H1 (cell line): ENCODE data around the gene GOLGB1. TPM values are rescaled to one million over a fixed set of nuclear protein-coding genes. Genes with fewer than 3 reads are reported as not detected.

Source experiments
- CTCF ChIA-PET: fragments of 300-600 bp; sonication (Branson Sonifier 250); formaldehyde crosslinking; loops from one replicate; lab custom pipeline; 2021; ENCODE audit not compliant: partially characterized antibody; lab: Charles Lee
- POLR2A ChIA-PET: fragments of 300-600 bp; sonication (Branson Sonifier 250); formaldehyde crosslinking; loops from one replicate; lab custom pipeline; 2021; ENCODE audit warnings: inconsistent platforms; ENCODE audit not compliant: partially characterized antibody; lab: Charles Lee
- DNase-seq, 2 experiments: peaks; one replicate each; pipeline versions ENCODE4 v3.0.0 to v3.0.0-alpha.2; 2010 to 2022; ENCODE audit warnings: low spot score in 2 of 2, low read depth in 1 of 2, mixed read lengths in 1 of 2
- FAIRE-seq: peaks from 2 replicates; lab custom pipeline; 2011; peaks lifted over from hg19 to GRCh38; lab: Jason Lieb, UNC
- H2AFZ ChIP-seq: 2 replicates; pipeline ENCODE4 v1.8.1; 2012; ENCODE audit warnings: low read length, inconsistent platforms
- H2AK5ac ChIP-seq: 2 replicates; pipeline ENCODE4 v1.6.1; 2013; ENCODE audit warnings: low read depth, low read length
- H2BK120ac ChIP-seq: replicated peaks from 2 replicates; pipeline ENCODE3; 2013; ENCODE audit warnings: low read depth, low read length, inconsistent platforms
- H2BK12ac ChIP-seq: 2 replicates; pipeline ENCODE4 v1.6.1; 2013; ENCODE audit warnings: low read depth, low read length
- H2BK15ac ChIP-seq: 2 replicates; pipeline ENCODE4 v1.6.1; 2013; ENCODE audit warnings: low read length
- H2BK20ac ChIP-seq: 2 replicates; pipeline ENCODE4 v1.6.1; 2013; ENCODE audit warnings: low read length
- H2BK5ac ChIP-seq: 2 replicates; pipeline ENCODE4 v1.6.1; 2013; ENCODE audit warnings: low read depth, low read length
- H3K14ac ChIP-seq: 2 replicates; pipeline ENCODE4 v1.6.1; 2013; ENCODE audit warnings: inconsistent platforms; ENCODE audit not compliant: insufficient read length
- H3K18ac ChIP-seq: 2 replicates; pipeline ENCODE4 v1.6.1; 2013; ENCODE audit warnings: low read length; ENCODE audit errors: extremely low read depth
- H3K23ac ChIP-seq: 2 replicates; pipeline ENCODE4 v1.6.1; 2013; ENCODE audit warnings: inconsistent platforms; ENCODE audit not compliant: insufficient read length
- H3K23me2 ChIP-seq: 2 replicates; pipeline ENCODE4 v1.6.1; 2013; ENCODE audit warnings: low read depth, low read length
- H3K27ac ChIP-seq: 2 replicates; pipeline ENCODE4 v1.6.1; 2011; ENCODE audit warnings: low read depth, low read length, inconsistent platforms
- H3K27me3 ChIP-seq, 4 experiments: replicated peaks in 1 of 4; 1 replicate in 1 of 4; 2 replicates in 3 of 4; pipeline versions ENCODE4 v1.6.1 to v1.8.1; 2011 to 2013; ENCODE audit warnings: low read length in 3 of 4, mild to moderate bottlenecking in 3 of 4, inconsistent platforms in 2 of 4, mixed read lengths in 2 of 4, moderate library complexity in 1 of 4; ENCODE audit not compliant: control insufficient read depth in 3 of 4, insufficient read depth in 3 of 4; ENCODE audit errors: extremely low read depth in 1 of 4
- H3K36me3 ChIP-seq, 4 experiments: 2 replicates each; pipeline versions ENCODE4 v1.6.1 to v1.8.1; 2011 to 2013; ENCODE audit warnings: mild to moderate bottlenecking in 4 of 4, low read length in 3 of 4, moderate library complexity in 2 of 4, control low read depth in 1 of 4, inconsistent platforms in 1 of 4; ENCODE audit not compliant: insufficient read depth in 4 of 4, control insufficient read depth in 2 of 4
- H3K4ac ChIP-seq: replicated peaks from 2 replicates; pipeline ENCODE3; 2013; ENCODE audit warnings: low read length, low read depth, mixed read lengths, inconsistent platforms; ENCODE audit not compliant: insufficient read length
- H3K4me1 ChIP-seq, 4 experiments: replicated peaks in 1 of 4; 1 replicate in 1 of 4; 2 replicates in 3 of 4; pipeline versions ENCODE4 v1.6.1 to v1.8.1; 2011 to 2013; ENCODE audit warnings: low read length in 3 of 4, inconsistent platforms in 2 of 4, mixed read lengths in 1 of 4; ENCODE audit not compliant: insufficient read depth in 4 of 4, control insufficient read depth in 3 of 4
- H3K4me2 ChIP-seq, 2 experiments: 2 replicates each; pipeline versions ENCODE4 v1.6.1 to v1.8.1; 2011 to 2013; ENCODE audit warnings: low read depth in 2 of 2, low read length in 2 of 2, control low read depth in 1 of 2, inconsistent platforms in 1 of 2, mild to moderate bottlenecking in 1 of 2; ENCODE audit not compliant: insufficient read depth in 1 of 2
- H3K4me3 ChIP-seq, 4 experiments: fragments of 200-600, 300-600 bp in 1 of 4; sonication (generic), shearing (Covaris generic), sonication (Bioruptor Twin) in 1 of 4; 2 replicates each; pipeline versions ENCODE4 v1.5.1 to v1.8.1; 2011 to 2016; ENCODE audit warnings: low read length in 4 of 4, low read depth in 3 of 4, control low read depth in 2 of 4, inconsistent platforms in 2 of 4, mild to moderate bottlenecking in 2 of 4, mixed read lengths in 1 of 4, moderate library complexity in 1 of 4; ENCODE audit not compliant: insufficient read depth in 2 of 4; ENCODE audit errors: extremely low read depth in 1 of 4
- H3K56ac ChIP-seq: replicated peaks from 2 replicates; pipeline ENCODE3; 2013; ENCODE audit warnings: low read depth, mild to moderate bottlenecking, mixed read lengths, low read length, inconsistent platforms; ENCODE audit not compliant: insufficient read length
- H3K79me1 ChIP-seq: 2 replicates; pipeline ENCODE4 v1.6.1; 2013; ENCODE audit warnings: low read depth, low read length, control low read depth
- H3K79me2 ChIP-seq, 2 experiments: 2 replicates each; pipeline versions ENCODE4 v1.6.1 to v1.8.1; 2012 to 2013; ENCODE audit warnings: low read length in 2 of 2, mild to moderate bottlenecking in 2 of 2, inconsistent platforms in 1 of 2; ENCODE audit not compliant: insufficient read depth in 2 of 2, control insufficient read depth in 1 of 2
- H3K9ac ChIP-seq, 4 experiments: replicated peaks in 1 of 4; 1 replicate in 1 of 4; 2 replicates in 3 of 4; pipeline versions ENCODE4 v1.6.1 to v1.8.1; 2011 to 2013; ENCODE audit warnings: low read depth in 3 of 4, low read length in 3 of 4, control low read depth in 2 of 4, mild to moderate bottlenecking in 2 of 4, moderate library complexity in 2 of 4, inconsistent platforms in 1 of 4; ENCODE audit errors: extremely low read depth in 1 of 4
- H3K9me3 ChIP-seq, 2 experiments: 2 replicates each; pipeline versions ENCODE4 v1.6.1 to v1.8.1; 2012 to 2013; ENCODE audit warnings: mild to moderate bottlenecking in 2 of 2, moderate library complexity in 2 of 2, control low read depth in 1 of 2, inconsistent platforms in 1 of 2, low read depth in 1 of 2, low read length in 1 of 2, mixed read lengths in 1 of 2; ENCODE audit not compliant: insufficient read depth in 2 of 2
- H4K20me1 ChIP-seq, 2 experiments: replicated peaks in 1 of 2; 2 replicates each; pipeline versions ENCODE3 to v1.8.1; 2011 to 2013; ENCODE audit warnings: inconsistent platforms in 2 of 2, low read length in 2 of 2, mild to moderate bottlenecking in 1 of 2; ENCODE audit not compliant: insufficient read depth in 2 of 2, control insufficient read depth in 1 of 2
- H4K5ac ChIP-seq: 2 replicates; pipeline ENCODE4 v1.6.1; 2013; ENCODE audit warnings: low read length, low read depth, mixed read lengths, inconsistent platforms; ENCODE audit not compliant: insufficient read length
- H4K8ac ChIP-seq: 2 replicates; pipeline ENCODE4 v1.8.0; 2013; ENCODE audit warnings: mild to moderate bottlenecking, moderate library complexity, low read length, inconsistent platforms; ENCODE audit not compliant: insufficient read depth; ENCODE audit errors: extremely low read depth
- H4K91ac ChIP-seq: replicated peaks from 2 replicates; pipeline ENCODE3; 2013; ENCODE audit warnings: low read length, mixed read lengths, inconsistent platforms; ENCODE audit not compliant: insufficient read length
- JUND ChIP-seq: IDR thresholded peaks from 2 replicates; pipeline ENCODE4 v1.6.1; 2011; ENCODE audit warnings: mild to moderate bottlenecking, improper control_type of control experiment, low read length
- KDM5A ChIP-seq: fragments of 200-600 bp; IDR thresholded peaks from 2 replicates; pipeline ENCODE4 v1.7.1; 2012; ENCODE audit warnings: mild to moderate bottlenecking, low read length, inconsistent platforms, mixed read lengths
- SP1 ChIP-seq: IDR thresholded peaks from 2 replicates; pipeline ENCODE4 v1.6.1; 2011; ENCODE audit warnings: low read depth, low read length
- TEAD4 ChIP-seq: IDR thresholded peaks from 2 replicates; pipeline ENCODE4 v1.6.1; 2012; ENCODE audit warnings: low read depth, low read length, inconsistent platforms, mixed read lengths
- WGBS, 2 experiments: shearing (Covaris generic) in 1 of 2; methylation state at CpG; one replicate each; pipeline versions ENCODE4 v1.1.6 to v1.1.7; 2013 to 2015; ENCODE audit warnings: low lambda C conversion rate in 2 of 2, mixed read lengths in 2 of 2, inconsistent platforms in 1 of 2, low coverage in 1 of 2, missing lambda C conversion rate in 1 of 2; ENCODE audit not compliant: insufficient replicate concordance in 2 of 2, insufficient coverage in 1 of 2, insufficient read length in 1 of 2; ENCODE audit errors: extremely low coverage in 1 of 2, missing lambda C conversion rate in 1 of 2; 5-methylcytosine and 5-hydroxymethylcytosine counted together
- polyA plus RNA-seq, 7 experiments: library from polyadenylated mRNA; depleted of rRNA in 3 of 7; stranded (reverse) in 5 of 7; unstranded in 2 of 7; fragments of >200 nt in 5 of 7; fragments of 200-250 nt in 2 of 7; gene quantifications; 1 replicate in 5 of 7; 2 replicates in 1 of 7; 4 replicates in 1 of 7; pipeline versions ENCODE4 v1.2.1 to v1.2.3, GENCODE V29; 2011 to 2013; ENCODE audit warnings: missing spikeins in 2 of 7, mixed read lengths in 2 of 7
- total RNA-seq: library from RNA; stranded (reverse); fragmentation: NEBNext Ultra II Directional; extraction: Animal tissue kit (Norgen Biotek cat#: 25700); gene quantifications from 2 replicates; pipeline ENCODE4 v1.2.1, GENCODE V29; 2021
- TF ChIP-seq, protein P1 (sequence below): IDR thresholded peaks from 2 replicates; pipeline ENCODE4 v1.6.1; 2012; ENCODE audit warnings: inconsistent platforms

Gene GOLGB1
- total and polyA plus RNA-seq, 2 of the 8 experiments (the other 6 are each of a cell fraction or from before 2014, with no cell fraction given): 5.9 to 28.5 TPM

GRCh38 chr3:121730940-121731687 is 18.4 kb downstream of the GOLGB1 start:
- Histone ChIP-seq H3K27me3 (no peaks in the 10 kb centered on the region), H2AFZ (no peak overlapping the region), H3K4me1 (no peaks in the 10 kb centered on the region), H2BK12ac (no peak overlapping the region), H3K4me2 (no peak overlapping the region), H3K4me3 (no peak overlapping the region), H4K91ac (no peak overlapping the region)
- FAIRE-seq (no peak), DNase-seq (no peak)
- 92% methylated on average over 8 of the region's 8 CpGs; no CpG with 5 or more reads in 1 of the 2 experiments for WGBS, 2 experiments
- TF ChIP-seq SP1 (no peak), KDM5A (no peak), TEAD4 (no peak), JUND (no peak)
- TF ChIP-seq, protein P1, sequence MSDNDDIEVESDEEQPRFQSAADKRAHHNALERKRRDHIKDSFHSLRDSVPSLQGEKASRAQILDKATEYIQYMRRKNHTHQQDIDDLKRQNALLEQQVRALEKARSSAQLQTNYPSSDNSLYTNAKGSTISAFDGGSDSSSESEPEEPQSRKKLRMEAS: no peak
- TF ChIP-seq, all 59 proteins: peak for 0
- Histone ChIP-seq H3K79me2 (peaks cover 0 to 39% of the 10 kb centered on the region in 2 experiments; a peak in 2 of 4 replicates), H3K18ac (no peak overlapping the region; the same call in 1 of the 2 replicates), H3K23me2 (no peaks in the 10 kb centered on the region), H2BK5ac (no peak overlapping the region), H4K20me1 (peaks cover 0 to 1% of the 10 kb centered on the region in 2 experiments), H2BK15ac (no peak overlapping the region), H2BK20ac (no peak overlapping the region), H4K8ac (no peak overlapping the region), H4K5ac (no peak overlapping the region), H2AK5ac (no peak overlapping the region), H3K56ac (no peak overlapping the region), H3K79me1 (no peaks in the 10 kb centered on the region), H3K23ac (no peak overlapping the region), H3K9me3 (no peaks in the 10 kb centered on the region), H3K27ac (no peak overlapping the region), H3K4ac (no peak overlapping the region), H3K9ac (peak overlapping the region in 2 of 4 experiments; percentile 19 to 71; a peak in 2 of 7 replicates), H3K14ac (no peak overlapping the region), H3K36me3 (peaks cover 0 to 24% (median 6%) of the 10 kb centered on the region in 4 experiments; a peak in 5 of 8 replicates), H2BK120ac (no peak overlapping the region)
- CTCF ChIA-PET: interaction anchor here (0.6 to 1.4 kb wide), 2 partner anchors 15 to 246 kb away, joined by 3 to 5 read pairs; no protein-coding TSS in a partner anchor
- POLR2A ChIA-PET: no interaction called here
